Panc1 (cell line): Measurements from ENCODE around the gene IL6.

Experiments
- POLR2AphosphoS5 ChIP-seq: IDR thresholded peaks from 2 replicates; pipeline ENCODE4 v1.6.1; 2012; ENCODE audit warnings: mild to moderate bottlenecking, low read depth, low read length, moderate library complexity
- REST ChIP-seq, 2 experiments: IDR thresholded peaks; 2 replicates each; pipeline ENCODE4 v1.6.1; 2011 to 2012; ENCODE audit warnings: low read depth in 2 of 2, control low read depth in 1 of 2, low read length in 1 of 2, mild to moderate bottlenecking in 1 of 2, moderate library complexity in 1 of 2; ENCODE audit not compliant: insufficient read depth in 1 of 2
- SIN3A ChIP-seq: IDR thresholded peaks from 2 replicates; pipeline ENCODE4 v1.6.1; 2012; ENCODE audit warnings: low read depth, mild to moderate bottlenecking, low read length, moderate library complexity, borderline replicate concordance; ENCODE audit not compliant: insufficient read depth
- TCF7L2 ChIP-seq: IDR thresholded peaks from 2 replicates; pipeline ENCODE4 v1.6.1; 2011; ENCODE audit warnings: mild to moderate bottlenecking, low read depth, low read length, inconsistent platforms
- TF ChIP-seq, protein P1 (sequence below): fragments of 450-650 bp; IDR thresholded peaks from 2 replicates; pipeline ENCODE4 v1.5.1; 2017; ENCODE audit warnings: mild to moderate bottlenecking

DNA sequence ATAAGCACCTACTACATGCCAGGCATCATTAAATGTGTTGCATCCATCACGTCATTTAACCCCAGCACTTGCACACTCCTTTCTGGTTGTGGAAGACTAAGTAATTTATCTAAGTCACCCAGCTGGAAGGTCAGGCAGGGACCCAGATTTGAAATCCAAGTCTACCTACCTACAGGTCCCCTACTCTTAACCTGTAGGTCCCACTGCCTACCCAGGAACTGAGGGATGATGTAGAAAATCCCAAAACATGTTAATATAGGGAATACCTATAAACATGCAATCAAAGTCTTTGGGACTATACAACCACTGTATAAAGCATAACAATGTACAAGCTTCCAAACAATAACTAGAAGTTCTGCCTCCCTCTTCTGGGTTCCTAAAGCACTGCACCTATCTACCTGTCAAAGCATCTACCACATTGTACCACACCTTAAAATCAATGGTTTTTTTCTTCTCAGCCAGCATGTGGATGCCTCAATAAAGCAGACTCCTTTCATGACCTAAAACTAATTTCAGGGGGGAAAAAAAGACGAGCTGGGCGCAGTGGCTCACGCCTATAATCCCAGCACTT is 5.6 kb downstream of the IL6 start:
- TF ChIP-seq, protein P1, sequence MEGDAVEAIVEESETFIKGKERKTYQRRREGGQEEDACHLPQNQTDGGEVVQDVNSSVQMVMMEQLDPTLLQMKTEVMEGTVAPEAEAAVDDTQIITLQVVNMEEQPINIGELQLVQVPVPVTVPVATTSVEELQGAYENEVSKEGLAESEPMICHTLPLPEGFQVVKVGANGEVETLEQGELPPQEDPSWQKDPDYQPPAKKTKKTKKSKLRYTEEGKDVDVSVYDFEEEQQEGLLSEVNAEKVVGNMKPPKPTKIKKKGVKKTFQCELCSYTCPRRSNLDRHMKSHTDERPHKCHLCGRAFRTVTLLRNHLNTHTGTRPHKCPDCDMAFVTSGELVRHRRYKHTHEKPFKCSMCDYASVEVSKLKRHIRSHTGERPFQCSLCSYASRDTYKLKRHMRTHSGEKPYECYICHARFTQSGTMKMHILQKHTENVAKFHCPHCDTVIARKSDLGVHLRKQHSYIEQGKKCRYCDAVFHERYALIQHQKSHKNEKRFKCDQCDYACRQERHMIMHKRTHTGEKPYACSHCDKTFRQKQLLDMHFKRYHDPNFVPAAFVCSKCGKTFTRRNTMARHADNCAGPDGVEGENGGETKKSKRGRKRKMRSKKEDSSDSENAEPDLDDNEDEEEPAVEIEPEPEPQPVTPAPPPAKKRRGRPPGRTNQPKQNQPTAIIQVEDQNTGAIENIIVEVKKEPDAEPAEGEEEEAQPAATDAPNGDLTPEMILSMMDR = peak; percentile 61
- no peak for TF ChIP-seq SIN3A
- no peak for TF ChIP-seq POLR2AphosphoS5
- TF ChIP-seq REST (IDR thresholded peaks at IDR 0.05; ENCODE audit: insufficient read depth in 1 of 2, low read depth in 2 of 2, low read length in 1 of 2) = no peak
- TF ChIP-seq TCF7L2 = no peak
